ENCODE data around the gene MYO5B. TPM values are rescaled to one million over a fixed set of nuclear protein-coding genes. Genes with fewer than 3 reads are reported as not detected.

Gene MYO5B
- polyA plus RNA-seq, 1 donor (not counting 4 experiments of a cell fraction or from before 2014, with no cell fraction given) = 6.8 TPM

DNA sequence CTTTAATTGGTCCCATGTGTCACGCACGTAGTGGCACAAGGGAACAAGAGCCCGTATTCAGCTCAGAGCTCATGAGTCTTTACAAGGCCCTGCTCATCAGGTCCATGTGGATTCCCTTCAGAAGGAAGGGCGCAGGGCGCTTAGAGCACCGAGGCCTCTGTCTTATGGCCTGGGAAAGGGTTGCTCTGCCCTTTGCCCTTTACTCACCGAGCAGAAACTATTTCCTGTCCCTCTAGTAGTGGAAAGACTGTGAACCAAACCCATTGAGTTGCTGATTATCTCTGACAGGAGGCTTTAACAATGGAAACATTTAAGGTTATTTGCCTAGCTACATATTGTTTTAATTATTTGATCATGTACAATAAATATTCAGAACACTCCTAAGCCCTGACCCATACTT is 279.6 kb downstream of the MYO5B start:
- TF ChIP-seq EZH2 (IDR thresholded peaks at IDR 0.05; ENCODE audit: low read length) = no peak
- TF ChIP-seq, protein P1, sequence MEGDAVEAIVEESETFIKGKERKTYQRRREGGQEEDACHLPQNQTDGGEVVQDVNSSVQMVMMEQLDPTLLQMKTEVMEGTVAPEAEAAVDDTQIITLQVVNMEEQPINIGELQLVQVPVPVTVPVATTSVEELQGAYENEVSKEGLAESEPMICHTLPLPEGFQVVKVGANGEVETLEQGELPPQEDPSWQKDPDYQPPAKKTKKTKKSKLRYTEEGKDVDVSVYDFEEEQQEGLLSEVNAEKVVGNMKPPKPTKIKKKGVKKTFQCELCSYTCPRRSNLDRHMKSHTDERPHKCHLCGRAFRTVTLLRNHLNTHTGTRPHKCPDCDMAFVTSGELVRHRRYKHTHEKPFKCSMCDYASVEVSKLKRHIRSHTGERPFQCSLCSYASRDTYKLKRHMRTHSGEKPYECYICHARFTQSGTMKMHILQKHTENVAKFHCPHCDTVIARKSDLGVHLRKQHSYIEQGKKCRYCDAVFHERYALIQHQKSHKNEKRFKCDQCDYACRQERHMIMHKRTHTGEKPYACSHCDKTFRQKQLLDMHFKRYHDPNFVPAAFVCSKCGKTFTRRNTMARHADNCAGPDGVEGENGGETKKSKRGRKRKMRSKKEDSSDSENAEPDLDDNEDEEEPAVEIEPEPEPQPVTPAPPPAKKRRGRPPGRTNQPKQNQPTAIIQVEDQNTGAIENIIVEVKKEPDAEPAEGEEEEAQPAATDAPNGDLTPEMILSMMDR (optimal IDR thresholded peaks at IDR 0.05 in 1 of 3, IDR thresholded peaks at IDR 0.05 in 1 of 3, conservative IDR thresholded peaks at IDR 0.05 in 1 of 3; ENCODE audit: extremely low read depth in 1 of 3, insufficient read depth in 2 of 3, low read length in 3 of 3) = no peak
- H3K9me3 ChIP-seq (ENCODE audit: control insufficient read depth, low read depth, low read length) = no peaks in the 10 kb centered on the region
- H3K4me2 ChIP-seq (ENCODE audit: control insufficient read depth, extremely low read depth, insufficient read depth, low read depth, low read length) = no peak overlapping the region
- peaks cover under 1% of the 10 kb centered on the region for H3K4me1 ChIP-seq (ENCODE audit: control insufficient read depth, extremely low read depth, insufficient read depth, low read length)
- H3K9ac ChIP-seq (ENCODE audit: control insufficient read depth, extremely low read depth, insufficient read depth, low read length) = no peak overlapping the region
- H3K4me3 ChIP-seq (ENCODE audit: control insufficient read depth in 2 of 3, extremely low read depth in 1 of 3, insufficient read depth in 2 of 3, low read depth in 1 of 3, low read length in 3 of 3) = no peak overlapping the region
- dilution Hi-C loops (cut with MboI; ENCODE audit: extremely low pct_ligation_motif_present, low sequenced_read_pairs) = no loop called here
- H3K9me1 ChIP-seq (ENCODE audit: control insufficient read depth, extremely low read depth, insufficient read depth, low read length) = no peaks in the 10 kb centered on the region
- no peak for DNase-seq (ENCODE audit: low read depth, low spot score)
- H3K27me3 ChIP-seq (ENCODE audit: control insufficient read depth, extremely low read depth, insufficient read depth, low read length) = peaks cover 13% of the 10 kb centered on the region
- H4K20me1 ChIP-seq (ENCODE audit: control insufficient read depth, extremely low read depth, insufficient read depth, low read length) = no peaks in the 10 kb centered on the region
- H3K79me2 ChIP-seq (ENCODE audit: control insufficient read depth, insufficient read depth, low read length) = no peaks in the 10 kb centered on the region
- no peak for FAIRE-seq
- no peak overlapping the region for H2AFZ ChIP-seq (ENCODE audit: control insufficient read depth, low read length)
- H3K36me3 ChIP-seq (ENCODE audit: control insufficient read depth in 2 of 2, extremely low read depth in 1 of 2, insufficient read depth in 2 of 2, low read length in 2 of 2) = no peaks in the 10 kb centered on the region
- H3K27ac ChIP-seq (ENCODE audit: control insufficient read depth, insufficient read depth, low read length) = no peak overlapping the region

- Histone ChIP-seq H2AFZ (ENCODE audit: control insufficient read depth, low read length) (no peak overlapping the region), H3K9me1 (ENCODE audit: control insufficient read depth, extremely low read depth, insufficient read depth, low read length) (no peaks in the 10 kb centered on the region), H3K27ac (ENCODE audit: control insufficient read depth, insufficient read depth, low read length) (no peak overlapping the region), H3K79me2 (ENCODE audit: control insufficient read depth, insufficient read depth, low read length) (no peaks in the 10 kb centered on the region), H3K27me3 (ENCODE audit: control insufficient read depth, extremely low read depth, insufficient read depth, low read length) (peaks cover 12% of the 10 kb centered on the region), H3K4me3 (ENCODE audit: control insufficient read depth in 2 of 3, extremely low read depth in 1 of 3, insufficient read depth in 2 of 3, low read depth in 1 of 3, low read length in 3 of 3) (no peak overlapping the region), H3K4me2 (ENCODE audit: control insufficient read depth, extremely low read depth, insufficient read depth, low read depth, low read length) (no peak overlapping the region), H4K20me1 (ENCODE audit: control insufficient read depth, extremely low read depth, insufficient read depth, low read length) (no peaks in the 10 kb centered on the region), H3K9ac (ENCODE audit: control insufficient read depth, extremely low read depth, insufficient read depth, low read length) (no peak overlapping the region), H3K4me1 (ENCODE audit: control insufficient read depth, extremely low read depth, insufficient read depth, low read length) (no peaks in the 10 kb centered on the region), H3K36me3 (ENCODE audit: control insufficient read depth in 2 of 2, extremely low read depth in 1 of 2, insufficient read depth in 2 of 2, low read length in 2 of 2) (no peaks in the 10 kb centered on the region), H3K9me3 (ENCODE audit: control insufficient read depth, low read depth, low read length) (no peaks in the 10 kb centered on the region)
- DNase-seq (ENCODE audit: low read depth, low spot score) = no peak
- dilution Hi-C loops (cut with MboI; ENCODE audit: extremely low pct_ligation_motif_present, low sequenced_read_pairs) = no loop called here
- TF ChIP-seq, protein P1 (optimal IDR thresholded peaks at IDR 0.05 in 1 of 3, IDR thresholded peaks at IDR 0.05 in 1 of 3, conservative IDR thresholded peaks at IDR 0.05 in 1 of 3; ENCODE audit: extremely low read depth in 1 of 3, insufficient read depth in 2 of 3, low read length in 3 of 3) = no peak
- no peak for TF ChIP-seq EZH2 (IDR thresholded peaks at IDR 0.05; ENCODE audit: low read length)
- FAIRE-seq = no peak
Observed at GRCh38 chr18:49913221-49913620, 281.7 kb downstream of the MYO5B start.

Measured in keratinocyte (primary cell).